Thymus (tissue), 11 donors: ENCODE results near the gene CSH2. TPM values are rescaled to one million over a fixed set of nuclear protein-coding genes. Genes with fewer than 3 reads are reported as not detected.
"Not testable (repeated sequence)": the region's sequence is repeated elsewhere in the genome, so short reads cannot be mapped to it uniquely, and the experiment has no call there.

Source experiments
- DNase-seq, 9 donors: peaks; one replicate each; pipeline ENCODE4 v3.0.0-alpha.2; 2013; ENCODE audit warnings: low spot score in 9 of 9, low read depth in 6 of 9, missing footprints in 1 of 9
- H3K27ac ChIP-seq, 2 donors: one replicate each; pipeline ENCODE4 v1.5.1; 2013; ENCODE audit warnings: control low read depth in 1 of 2, low read depth in 1 of 2, low read length in 1 of 2, mild to moderate bottlenecking in 1 of 2, moderate library complexity in 1 of 2
- H3K27me3 ChIP-seq, 2 donors: one replicate each; pipeline ENCODE4 v1.5.1; 2013; ENCODE audit warnings: low read length in 1 of 2; ENCODE audit not compliant: control insufficient read depth in 2 of 2, insufficient read depth in 1 of 2
- H3K36me3 ChIP-seq, 2 donors: one replicate each; pipeline ENCODE4 v1.5.1; 2013; ENCODE audit warnings: low read length in 1 of 2, mild to moderate bottlenecking in 1 of 2, moderate library complexity in 1 of 2; ENCODE audit not compliant: control insufficient read depth in 2 of 2, insufficient read depth in 2 of 2
- H3K4me1 ChIP-seq, 2 donors: one replicate each; pipeline ENCODE4 v1.5.1; 2013; ENCODE audit warnings: low read length in 2 of 2; ENCODE audit not compliant: control insufficient read depth in 2 of 2, insufficient read depth in 2 of 2
- H3K4me3 ChIP-seq, 2 donors: one replicate each; pipeline ENCODE4 v1.5.1; 2013; ENCODE audit warnings: low read length in 2 of 2, control low read depth in 1 of 2, mild to moderate bottlenecking in 1 of 2
- H3K9me3 ChIP-seq, 2 donors: one replicate each; pipeline ENCODE4 v1.5.1; 2013; ENCODE audit warnings: low read length in 1 of 2, mild to moderate bottlenecking in 1 of 2; ENCODE audit not compliant: control insufficient read depth in 2 of 2, insufficient read depth in 1 of 2
- WGBS: extraction: QIAGEN DNeasy Blood & Tissue Kit; methylation state at CpG from one replicate; pipeline ENCODE4 v1.1.7; 2013; 5-methylcytosine and 5-hydroxymethylcytosine counted together
- polyA plus RNA-seq: library from polyadenylated mRNA; stranded (reverse); fragments of 200-250 nt; gene quantifications from one replicate; pipeline ENCODE4 v1.2.3, GENCODE V29; 2013
- total RNA-seq: library from RNA; stranded (reverse); fragments of 120-200 nt; gene quantifications from one replicate; pipeline ENCODE4 v1.2.4, GENCODE V29; 2013
- donor health status: healthy.

Gene CSH2
- total and polyA plus RNA-seq, 2 donors, result 1.0 to 11.2 TPM

GRCh38 chr17:63903787-63904201 lies 30.3 kb upstream of the CSH2 start:
- not testable (repeated sequence) for H3K4me3 ChIP-seq
- WGBS, result 27% methylated on average over 5 of the region's 5 CpGs

DNA sequence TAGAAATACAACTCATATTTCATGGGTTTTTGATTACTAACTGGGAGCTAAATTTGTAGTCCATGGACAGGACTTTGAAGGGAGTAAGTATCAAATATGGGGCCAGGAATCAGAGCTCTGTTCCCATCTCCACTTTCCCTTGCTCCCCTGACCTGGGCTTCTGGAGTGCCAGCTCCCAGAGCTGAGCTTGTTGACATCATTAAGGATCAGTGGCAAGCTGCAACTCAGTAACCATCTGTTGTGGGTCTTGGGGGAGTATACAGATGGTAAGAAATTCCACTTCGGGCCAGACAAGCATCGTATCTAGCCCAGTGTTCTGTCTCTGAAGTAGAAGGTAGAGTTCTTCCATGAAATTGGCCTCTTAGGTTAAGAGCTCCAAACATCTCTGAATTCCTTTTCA lies 28.5 kb upstream of the CSH2 start:
- not testable (repeated sequence) for H3K4me1 ChIP-seq, H3K4me3 ChIP-seq, H3K27ac ChIP-seq, H3K36me3 ChIP-seq, DNase-seq, H3K9me3 ChIP-seq, H3K27me3 ChIP-seq
- 97% methylated on average over 2 of the region's 2 CpGs for WGBS

More at GRCh38 chr17:63903787-63904201, 30.3 kb upstream of the CSH2 start:
- DNase-seq, H3K27me3 ChIP-seq, H3K27ac ChIP-seq, H3K4me1 ChIP-seq, H3K36me3 ChIP-seq, H3K9me3 ChIP-seq: not testable (repeated sequence)

GRCh38 chr17:63898899-63899798 lies 25.7 kb upstream of the CSH2 start:
- 93% methylated on average over 6 of the region's 6 CpGs for WGBS
- DNase-seq, result not testable (repeated sequence)

DNA sequence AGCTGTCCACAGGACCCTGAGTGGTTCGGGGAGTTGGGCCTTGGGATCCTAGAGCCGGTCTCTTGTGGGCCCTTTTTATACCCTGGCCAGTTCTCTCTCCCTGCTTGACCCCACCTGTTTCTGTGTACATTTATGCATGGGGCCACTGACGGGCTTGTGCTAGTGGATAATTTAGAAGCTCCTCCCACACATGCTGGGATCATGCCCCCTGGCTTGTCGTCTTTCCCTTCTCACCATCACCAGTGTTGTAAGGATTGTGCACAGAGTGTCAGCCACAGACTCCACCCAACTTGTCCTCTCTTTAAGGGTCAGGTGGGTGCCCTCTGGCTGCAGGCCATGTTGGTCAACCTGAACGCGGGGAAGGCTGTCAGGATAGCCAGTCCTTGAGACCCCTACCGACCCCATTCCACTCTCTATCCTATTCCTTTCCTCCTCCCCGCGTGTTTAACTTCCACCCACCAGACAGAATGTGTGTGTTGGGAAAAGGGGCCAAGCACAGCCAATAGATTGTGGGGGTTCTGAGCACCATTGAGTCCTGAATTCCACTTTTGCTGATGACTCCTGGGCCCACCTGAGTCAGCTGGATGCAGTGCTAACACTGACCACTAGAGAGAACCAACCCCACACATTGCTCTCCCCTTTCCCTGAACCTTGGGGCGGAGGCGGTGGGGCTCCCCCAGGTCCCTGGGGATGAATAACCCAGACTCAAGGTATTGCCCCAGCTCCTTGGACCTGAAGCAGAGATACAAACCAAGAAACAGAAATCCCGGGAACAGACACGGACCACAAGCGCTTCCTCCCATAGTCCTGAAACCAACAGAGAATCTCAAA lies 23.3 kb upstream of the CSH2 start, which contains the start of gene CSH1:
Gene CSH1, minus strand, starts transcription at position 51 of the 831 bp plus-strand sequence. CDS start 63 bp downstream, outside the sequence.
- not testable (repeated sequence) for DNase-seq, H3K9me3 ChIP-seq, H3K4me3 ChIP-seq, H3K27me3 ChIP-seq, H3K27ac ChIP-seq, H3K36me3 ChIP-seq, H3K4me1 ChIP-seq
- WGBS, result 95% methylated on average over 11 of the region's 14 CpGs

More at GRCh38 chr17:63898899-63899798, 25.7 kb upstream of the CSH2 start:
- H3K9me3 ChIP-seq, H3K27ac ChIP-seq, H3K4me1 ChIP-seq, H3K27me3 ChIP-seq, H3K36me3 ChIP-seq, H3K4me3 ChIP-seq: not testable (repeated sequence)

DNA sequence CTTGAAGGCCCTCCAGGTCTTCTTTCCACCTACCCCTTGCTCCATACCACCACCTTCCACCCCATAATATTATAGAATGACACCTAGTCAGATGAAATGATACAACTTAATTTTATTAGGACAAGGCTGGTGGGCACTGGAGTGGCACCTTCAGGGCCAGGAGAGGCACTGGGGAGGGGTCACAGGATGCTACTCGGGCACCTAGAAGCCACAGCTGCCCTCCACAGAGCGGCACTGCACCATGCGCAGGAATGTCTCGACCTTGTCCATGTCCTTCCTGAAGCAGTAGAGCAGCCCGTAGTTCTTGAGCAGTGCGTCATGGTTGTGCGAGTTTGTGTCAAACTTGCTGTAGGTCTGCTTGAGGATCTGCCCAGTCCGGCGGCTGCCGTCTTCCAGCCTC lies 21.3 kb upstream of the CSH2 start:
- not testable (repeated sequence) for DNase-seq, H3K27ac ChIP-seq

GRCh38 chr17:63894021-63894420 lies 20.5 kb upstream of the CSH2 start:
- not testable (repeated sequence) for H3K9me3 ChIP-seq, H3K4me1 ChIP-seq, H3K27ac ChIP-seq, H3K4me3 ChIP-seq, H3K36me3 ChIP-seq, DNase-seq, H3K27me3 ChIP-seq
- WGBS, result 92% methylated on average over 3 of the region's 3 CpGs

More for the DNA sequence above, 21.3 kb upstream of the CSH2 start:
- WGBS, result 98% methylated on average over 10 of the region's 10 CpGs
- H3K4me3 ChIP-seq, H3K4me1 ChIP-seq, H3K36me3 ChIP-seq, H3K9me3 ChIP-seq, H3K27me3 ChIP-seq: not testable (repeated sequence)

DNA sequence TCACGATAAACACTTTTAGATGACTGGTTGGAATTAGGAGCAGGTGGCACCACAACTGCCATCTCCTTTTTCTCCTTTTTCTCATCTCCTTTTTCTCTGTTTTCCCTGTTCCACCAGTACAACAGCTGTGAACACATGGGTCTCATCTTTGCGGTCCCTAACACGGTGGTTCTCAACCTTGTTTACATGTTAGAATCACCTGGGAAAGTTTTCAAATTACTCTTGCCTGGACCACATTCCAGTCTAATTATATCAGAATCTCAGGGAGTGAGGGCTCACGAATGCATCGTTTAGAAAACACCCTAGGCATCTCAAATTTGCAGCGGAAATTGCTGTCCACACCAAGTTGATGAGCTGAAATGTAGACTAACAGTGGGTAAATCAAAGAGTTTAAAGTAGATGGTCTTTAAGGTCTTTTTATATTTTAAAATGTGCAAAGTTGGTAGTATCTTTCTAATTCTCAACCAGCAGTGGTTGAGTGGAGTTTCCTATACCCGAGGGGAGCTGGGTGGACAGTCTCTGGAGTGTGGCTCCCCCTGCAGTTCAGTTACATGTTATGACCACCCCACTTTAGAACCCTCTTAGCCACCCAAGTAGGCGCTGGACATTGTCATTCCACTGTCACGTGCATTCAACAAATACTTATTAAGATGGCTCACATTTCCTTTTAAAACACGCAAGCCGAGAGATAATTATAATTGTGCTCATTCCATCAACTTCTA lies 19.0 kb upstream of the CSH2 start:
- H3K27ac ChIP-seq, H3K27me3 ChIP-seq, H3K4me1 ChIP-seq, H3K4me3 ChIP-seq, H3K36me3 ChIP-seq, DNase-seq, H3K9me3 ChIP-seq: not testable (repeated sequence)
- whole genome bisulfite sequencing, result 91% methylated on average over 11 of the region's 11 CpGs

GRCh38 chr17:63889026-63889848 lies 15.8 kb upstream of the CSH2 start:
- H3K4me3 ChIP-seq, H3K27me3 ChIP-seq, H3K36me3 ChIP-seq, H3K9me3 ChIP-seq, H3K4me1 ChIP-seq, H3K27ac ChIP-seq: not testable (repeated sequence)
- DNase-seq, result peak in 3 of 9 donors; percentile 9 to 20 (median 13)
- WGBS, result 46% methylated on average over 13 of the region's 13 CpGs
